Thyroid gland (tissue), 4 donors: ENCODE data around the gene FAM200C. TPM values are rescaled to one million over a fixed set of nuclear protein-coding genes. Genes with fewer than 3 reads are reported as not detected.

Source experiments
- DNase-seq, 2 donors: peaks; one replicate each; pipeline ENCODE4 v3.0.0-alpha.2; 2019
- H3K27ac ChIP-seq, 3 donors: fragments of 200-600 bp; sonication (generic); 1 replicate in 2 of 3; 2 replicates in 1 of 3; pipeline ENCODE4 v1.5.1; 2016 to 2019; ENCODE audit warnings: mild to moderate bottlenecking in 1 of 3, moderate library complexity in 1 of 3
- H3K27me3 ChIP-seq: fragments of 200-600 bp; sonication (generic); one replicate; pipeline ENCODE4 v1.5.1; 2019
- H3K36me3 ChIP-seq, 2 donors: fragments of 200-600 bp; sonication (generic); one replicate each; pipeline ENCODE4 v1.5.1; 2016 to 2019
- H3K4me1 ChIP-seq, 2 donors: fragments of 200-600 bp; sonication (generic); one replicate each; pipeline ENCODE4 v1.5.1; 2017 to 2019
- H3K4me3 ChIP-seq, 3 donors: fragments of 200-600 bp; sonication (generic); replicated peaks in 1 of 3; 1 replicate in 2 of 3; 2 replicates in 1 of 3; pipeline ENCODE4 v1.5.1; 2016; ENCODE audit warnings: mild to moderate bottlenecking in 1 of 3
- H3K9me3 ChIP-seq: fragments of 200-600 bp; sonication (generic); one replicate; pipeline ENCODE4 v1.5.1; 2017
- POLR2A ChIP-seq, 2 donors: fragments of 450-650 bp; IDR thresholded peaks; one replicate each; pipeline ENCODE4 v1.6.1; 2017; ENCODE audit warnings: antibody characterized with exemption in 2 of 2, mild to moderate bottlenecking in 2 of 2, moderate library complexity in 1 of 2
- WGBS, 2 donors: methylation state at CpG; one replicate each; pipeline ENCODE4 v1.1.5; 2017; 5-methylcytosine and 5-hydroxymethylcytosine counted together
- intact Hi-C: fragments of 100-400 bp; cut with DNase I; formaldehyde crosslinking; loops from one replicate; pipeline ENCODE4 v1.15.1; 2023
- total RNA-seq, 4 donors: library from RNA; depleted of rRNA; stranded (reverse); fragments of >200 nt; gene quantifications; one replicate each; pipeline ENCODE4 v1.2.3, GENCODE V29; 2016
- TF ChIP-seq, protein P1 (sequence below), 6 experiments: fragments of 200-600 bp in 3 of 6; fragments of 450-650 bp in 3 of 6; sonication (generic) in 3 of 6; IDR thresholded peaks; one replicate each; pipeline ENCODE4 v1.5.1; 2016 to 2019; ENCODE audit warnings: antibody characterized with exemption in 6 of 6, mild to moderate bottlenecking in 2 of 6, inconsistent platforms in 1 of 6, moderate library complexity in 1 of 6

The FAM200C gene
- total RNA-seq, 4 donors from 2014 or later: 5.8 to 9.0 (median 7.2) TPM

DNA sequence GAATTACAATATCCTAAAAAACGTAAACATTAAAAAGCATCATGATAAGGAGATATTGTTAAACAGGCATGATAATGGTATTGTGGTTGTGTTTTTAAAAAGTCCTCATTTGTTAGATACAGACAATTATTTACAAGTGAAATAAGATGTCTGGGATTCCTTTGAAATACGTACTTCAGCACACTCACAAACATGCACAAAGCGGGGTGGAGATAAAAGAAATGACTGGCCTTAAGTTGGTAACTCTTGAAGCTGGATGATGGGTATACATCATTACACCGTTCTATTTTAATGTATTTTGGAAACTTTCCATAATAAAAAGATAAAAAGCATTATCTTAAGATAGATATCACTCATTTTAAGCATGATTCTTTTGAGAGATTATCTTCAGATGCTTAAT is 1.0 kb downstream of the FAM200C start:
- TF ChIP-seq, protein P1, sequence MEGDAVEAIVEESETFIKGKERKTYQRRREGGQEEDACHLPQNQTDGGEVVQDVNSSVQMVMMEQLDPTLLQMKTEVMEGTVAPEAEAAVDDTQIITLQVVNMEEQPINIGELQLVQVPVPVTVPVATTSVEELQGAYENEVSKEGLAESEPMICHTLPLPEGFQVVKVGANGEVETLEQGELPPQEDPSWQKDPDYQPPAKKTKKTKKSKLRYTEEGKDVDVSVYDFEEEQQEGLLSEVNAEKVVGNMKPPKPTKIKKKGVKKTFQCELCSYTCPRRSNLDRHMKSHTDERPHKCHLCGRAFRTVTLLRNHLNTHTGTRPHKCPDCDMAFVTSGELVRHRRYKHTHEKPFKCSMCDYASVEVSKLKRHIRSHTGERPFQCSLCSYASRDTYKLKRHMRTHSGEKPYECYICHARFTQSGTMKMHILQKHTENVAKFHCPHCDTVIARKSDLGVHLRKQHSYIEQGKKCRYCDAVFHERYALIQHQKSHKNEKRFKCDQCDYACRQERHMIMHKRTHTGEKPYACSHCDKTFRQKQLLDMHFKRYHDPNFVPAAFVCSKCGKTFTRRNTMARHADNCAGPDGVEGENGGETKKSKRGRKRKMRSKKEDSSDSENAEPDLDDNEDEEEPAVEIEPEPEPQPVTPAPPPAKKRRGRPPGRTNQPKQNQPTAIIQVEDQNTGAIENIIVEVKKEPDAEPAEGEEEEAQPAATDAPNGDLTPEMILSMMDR (IDR thresholded peaks at IDR 0.05): no peak
- TF ChIP-seq POLR2A (IDR thresholded peaks at IDR 0.05): no peak
- WGBS, 2 donors: 47 to 55% methylated on average over 4 of the region's 4 CpGs

DNA sequence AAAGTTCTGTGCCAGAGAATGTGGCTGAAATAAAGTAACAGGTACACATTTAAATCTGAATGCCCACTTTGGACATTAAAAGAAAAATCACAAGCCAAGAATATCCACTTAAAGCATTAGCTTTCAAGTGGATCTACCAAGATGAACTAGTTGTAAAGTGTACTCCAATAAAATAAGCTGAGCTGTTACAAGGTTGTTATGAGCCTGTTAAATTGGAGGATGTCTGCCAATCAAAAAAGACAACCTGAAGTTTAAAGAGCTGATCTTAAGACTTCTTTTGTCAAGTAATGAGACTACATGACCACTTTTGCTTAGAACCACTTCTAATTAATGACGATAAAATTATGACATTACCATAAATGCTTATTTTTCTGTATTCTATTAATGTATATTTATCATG is 2.4 kb downstream of the FAM200C start:
- Histone ChIP-seq H3K9me3 (no peaks in the 10 kb centered on the region), H3K27me3 (no peaks in the 10 kb centered on the region), H3K27ac (no peak overlapping the region), H3K36me3 (peaks cover 3 to 5% of the 10 kb centered on the region in 2 donors), H3K4me1 (peaks cover 12 to 26% of the 10 kb centered on the region in 2 donors), H3K4me3 (no peak overlapping the region)
- 69 to 75% methylated on average over 1 of the region's 1 CpG for WGBS, 2 donors
- TF ChIP-seq, protein P1 (IDR thresholded peaks at IDR 0.05): no peak
- no peak for TF ChIP-seq POLR2A (IDR thresholded peaks at IDR 0.05)
- no peak for DNase-seq
- intact Hi-C loops: no loop called here

More for the DNA sequence above, 1.0 kb downstream of the FAM200C start:
- Histone ChIP-seq H3K9me3 (no peaks in the 10 kb centered on the region), H3K4me3 (peak overlapping the region in 1 of 3 donors; percentile 50), H3K27me3 (no peaks in the 10 kb centered on the region), H3K4me1 (peaks cover 12 to 26% of the 10 kb centered on the region in 2 donors), H3K36me3 (peaks cover 8 to 15% of the 10 kb centered on the region in 2 donors), H3K27ac (peak overlapping the region in 1 of 3 donors; percentile 77)
- no peak for DNase-seq
- intact Hi-C loops: no loop called here

DNA sequence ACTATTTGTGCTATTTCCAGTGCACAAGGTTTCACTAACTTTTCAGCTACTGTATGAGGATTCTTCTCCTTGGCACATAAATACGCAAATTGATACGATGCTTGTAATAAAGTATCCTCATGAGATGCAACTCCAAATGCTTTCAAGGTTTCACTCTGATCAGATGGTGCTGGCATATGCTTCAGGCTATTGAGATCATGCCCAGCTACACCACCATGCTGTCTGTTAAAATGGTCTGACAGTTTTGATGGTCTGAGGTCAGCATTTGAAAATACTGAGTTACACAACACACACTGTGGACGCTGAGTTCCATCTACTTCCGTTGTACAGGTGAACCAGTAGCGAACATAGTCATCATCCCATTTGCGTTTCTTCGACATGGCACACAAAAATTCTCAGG is 4.7 kb downstream of the FAM200C start:
- Histone ChIP-seq H3K4me3 (no peak overlapping the region), H3K36me3 (no peaks in the 10 kb centered on the region), H3K27me3 (no peaks in the 10 kb centered on the region), H3K4me1 (peaks cover 8 to 23% of the 10 kb centered on the region in 2 donors), H3K9me3 (no peaks in the 10 kb centered on the region), H3K27ac (no peak overlapping the region)
- WGBS, 2 donors: 96 to 97% methylated on average over 7 of the region's 7 CpGs
- no peak for DNase-seq
- TF ChIP-seq, protein P1 (IDR thresholded peaks at IDR 0.05): no peak
- intact Hi-C loops: no loop called here

DNA sequence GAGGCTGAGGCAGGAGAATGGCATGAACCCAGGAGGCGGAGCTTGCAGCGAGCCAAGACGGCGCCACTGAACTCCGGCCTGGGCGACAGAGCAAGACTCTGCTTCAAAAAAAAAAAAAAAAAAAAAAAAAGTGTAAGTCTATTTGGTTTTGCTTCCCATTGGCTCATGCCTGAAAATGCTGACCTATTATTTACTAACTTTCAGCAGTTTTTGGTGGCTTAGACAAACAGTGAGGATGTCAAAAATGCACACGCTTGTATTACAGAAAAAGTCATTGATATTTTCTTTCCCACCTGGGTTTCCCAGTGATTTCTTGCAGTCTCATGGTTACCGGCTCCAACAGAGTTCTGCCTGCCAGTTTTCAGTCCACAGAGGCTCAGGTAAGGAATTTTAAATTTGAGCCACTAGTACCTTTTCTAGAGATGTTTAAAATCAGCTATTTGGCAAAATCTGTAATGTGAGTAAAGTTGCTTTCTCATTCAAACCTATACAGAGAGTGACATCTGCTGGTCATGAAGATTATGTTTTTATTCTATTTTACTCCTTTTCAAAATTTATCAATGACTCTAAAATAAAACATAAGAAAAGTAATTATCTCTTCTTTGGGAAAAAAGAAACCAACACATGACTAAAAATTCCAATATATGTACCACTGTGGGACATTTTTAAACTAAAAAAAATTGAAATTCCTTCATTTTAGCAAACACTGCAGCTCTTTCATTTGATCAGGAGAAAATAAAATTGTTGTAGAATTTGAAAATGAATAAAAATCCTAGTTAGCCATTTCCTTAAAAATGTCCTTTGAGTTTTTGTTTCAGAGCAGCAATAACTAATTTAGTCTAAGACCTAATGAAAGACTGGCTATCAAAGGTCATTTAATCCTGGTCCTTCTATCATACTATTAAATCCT is 8.8 kb downstream of the FAM200C start:
- no peak for DNase-seq
- Histone ChIP-seq H3K4me1 (no peaks in the 10 kb centered on the region), H3K36me3 (no peaks in the 10 kb centered on the region), H3K27ac (no peak overlapping the region), H3K4me3 (no peak overlapping the region), H3K9me3 (no peaks in the 10 kb centered on the region), H3K27me3 (no peaks in the 10 kb centered on the region)
- 70 to 83% methylated on average over 8 of the region's 8 CpGs for WGBS, 2 donors
- intact Hi-C loops: no loop called here
- no peak for TF ChIP-seq POLR2A (IDR thresholded peaks at IDR 0.05)
- TF ChIP-seq, protein P1 (IDR thresholded peaks at IDR 0.05): peak in 5 of 6 experiments; percentile 12 to 59 (median 53)

DNA sequence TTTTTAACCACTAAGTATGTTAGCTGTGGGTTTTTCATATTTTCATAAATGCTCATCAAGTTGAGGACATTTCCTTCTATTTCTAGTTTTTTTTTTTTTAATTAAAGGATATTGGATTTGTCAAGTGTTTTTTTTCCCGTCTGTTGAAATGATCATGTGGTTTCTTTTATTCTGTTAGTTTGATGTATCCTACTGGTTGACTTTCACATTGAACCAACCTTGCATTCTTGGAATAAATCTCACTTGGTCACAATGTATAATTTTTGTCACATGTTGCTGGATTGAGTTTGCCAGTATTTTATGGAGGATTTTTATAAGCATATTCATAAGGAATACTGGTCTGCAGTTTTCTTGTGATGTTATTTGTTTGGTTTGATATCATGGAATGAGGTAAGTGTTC is 12.4 kb downstream of the FAM200C start:
- Histone ChIP-seq H3K4me3 (no peak overlapping the region), H3K9me3 (no peaks in the 10 kb centered on the region), H3K27me3 (no peaks in the 10 kb centered on the region), H3K36me3 (no peaks in the 10 kb centered on the region), H3K27ac (no peak overlapping the region), H3K4me1 (no peaks in the 10 kb centered on the region)
- intact Hi-C loops: no loop called here
- WGBS, 2 donors: 94 to 95% methylated on average over 1 of the region's 1 CpG
- DNase-seq: no peak
- TF ChIP-seq, protein P1 (IDR thresholded peaks at IDR 0.05): no peak
- TF ChIP-seq POLR2A (IDR thresholded peaks at IDR 0.05): no peak
